Measurements from ENCODE around the gene MGMT. TPM values are rescaled to one million over a fixed set of nuclear protein-coding genes. Genes with fewer than 3 reads are reported as not detected.

Gene MGMT
- total and polyA plus RNA-seq, 7 experiments from 2014 or later, result 17.6 to 37.1 (median 22.0) TPM

GRCh38 chr10:129792864-129793263, 325.8 kb downstream of the MGMT start:
- Mint-ChIP-seq H3K9me3 (peaks cover under 1 to 80% (median 27%) of the 10 kb centered on the region in 11 donors), H3K4me3 (no peak overlapping the region), H3K36me3 (peaks cover 0 to 5% (median 3%) of the 10 kb centered on the region in 5 donors), H3K4me1 (peaks cover 0 to 2% (median 0%) of the 10 kb centered on the region in 7 donors), H3K27ac (no peak overlapping the region), H3K27me3 (no peaks in the 10 kb centered on the region)
- H3K4me1 ChIP-seq (ENCODE audit: control insufficient read depth in 2 of 2, insufficient read depth in 2 of 2, low read length in 2 of 2), result no peaks in the 10 kb centered on the region
- ATAC-seq (no peak), DNase-seq (no peak)
- H3K4me3 ChIP-seq (ENCODE audit: low read length), result no peak overlapping the region
- ChIA-PET POLR2A (no interaction called here), CTCF (no interaction called here)
- H3K27ac ChIP-seq (ENCODE audit: low read depth, low read length), result no peak overlapping the region
- H3K9me3 ChIP-seq (ENCODE audit: control insufficient read depth in 2 of 3, low read length in 3 of 3), result peaks cover 0 to 51% (median 0%) of the 10 kb centered on the region in 3 experiments
- H3K27me3 ChIP-seq (ENCODE audit: control insufficient read depth in 2 of 2, insufficient read depth in 2 of 2, low read length in 2 of 2), result no peaks in the 10 kb centered on the region
- intact Hi-C loops (cut with micrococcal nuclease), result no loop called here
- H3K36me3 ChIP-seq (ENCODE audit: control insufficient read depth in 2 of 3, insufficient read depth in 3 of 3, low read length in 3 of 3), result no peaks in the 10 kb centered on the region

GRCh38 chr10:129793479-129793878, 326.4 kb downstream of the MGMT start:
- Histone ChIP-seq H3K4me3 (ENCODE audit: low read length) (no peak overlapping the region), H3K27me3 (ENCODE audit: control insufficient read depth in 2 of 2, insufficient read depth in 2 of 2, low read length in 2 of 2) (no peaks in the 10 kb centered on the region), H3K4me1 (ENCODE audit: control insufficient read depth in 2 of 2, insufficient read depth in 2 of 2, low read length in 2 of 2) (no peaks in the 10 kb centered on the region), H3K36me3 (ENCODE audit: control insufficient read depth in 2 of 3, insufficient read depth in 3 of 3, low read length in 3 of 3) (no peaks in the 10 kb centered on the region), H3K9me3 (ENCODE audit: control insufficient read depth in 2 of 3, low read length in 3 of 3) (peaks cover 0 to 51% (median 0%) of the 10 kb centered on the region in 3 experiments), H3K27ac (ENCODE audit: low read depth, low read length) (no peak overlapping the region)
- ChIA-PET CTCF (no interaction called here), POLR2A (no interaction called here)
- DNase-seq, result no peak
- intact Hi-C loops (cut with micrococcal nuclease), result no loop called here
- H3K27me3 Mint-ChIP-seq, result no peaks in the 10 kb centered on the region
- peaks cover 0 to 11% (median 3%) of the 10 kb centered on the region in 5 donors for H3K36me3 Mint-ChIP-seq
- peaks cover 0 to 2% (median 0%) of the 10 kb centered on the region in 7 donors for H3K4me1 Mint-ChIP-seq
- H3K4me3 Mint-ChIP-seq, result no peak overlapping the region
- H3K9me3 Mint-ChIP-seq, result peaks cover 6 to 83% (median 29%) of the 10 kb centered on the region in 11 donors
- no peak overlapping the region for H3K27ac Mint-ChIP-seq
- no peak for ATAC-seq

GRCh38 chr10:129793996-129794395, 327.0 kb downstream of the MGMT start:
- Mint-ChIP-seq H3K9me3 (peaks cover 6 to 84% (median 33%) of the 10 kb centered on the region in 11 donors), H3K4me1 (peaks cover 0 to 2% (median 0%) of the 10 kb centered on the region in 7 donors), H3K27me3 (no peaks in the 10 kb centered on the region), H3K36me3 (peaks cover 0 to 12% (median 3%) of the 10 kb centered on the region in 5 donors), H3K4me3 (no peak overlapping the region), H3K27ac (no peak overlapping the region)
- Histone ChIP-seq H3K36me3 (ENCODE audit: control insufficient read depth in 2 of 3, insufficient read depth in 3 of 3, low read length in 3 of 3) (no peaks in the 10 kb centered on the region), H3K27ac (ENCODE audit: low read depth, low read length) (no peak overlapping the region), H3K4me1 (ENCODE audit: control insufficient read depth in 2 of 2, insufficient read depth in 2 of 2, low read length in 2 of 2) (no peaks in the 10 kb centered on the region), H3K9me3 (ENCODE audit: control insufficient read depth in 2 of 3, low read length in 3 of 3) (peaks cover 0 to 51% (median 0%) of the 10 kb centered on the region in 3 experiments), H3K27me3 (ENCODE audit: control insufficient read depth in 2 of 2, insufficient read depth in 2 of 2, low read length in 2 of 2) (no peaks in the 10 kb centered on the region), H3K4me3 (ENCODE audit: low read length) (no peak overlapping the region)
- ChIA-PET CTCF (no interaction called here), POLR2A (no interaction called here)
- DNase-seq, result no peak
- intact Hi-C loops (cut with micrococcal nuclease), result no loop called here
- no peak for ATAC-seq

GRCh38 chr10:129796710-129797420, 329.8 kb downstream of the MGMT start:
- Mint-ChIP-seq H3K27ac (no peak overlapping the region), H3K9me3 (peaks cover 5 to 77% (median 22%) of the 10 kb centered on the region in 11 donors), H3K4me1 (peaks cover 0 to 2% (median 0%) of the 10 kb centered on the region in 7 donors), H3K4me3 (no peak overlapping the region), H3K36me3 (peaks cover 0 to 12% (median 3%) of the 10 kb centered on the region in 5 donors), H3K27me3 (no peaks in the 10 kb centered on the region)
- no peak overlapping the region for H3K27ac ChIP-seq (ENCODE audit: low read depth, low read length)
- POLR2A ChIA-PET, result no interaction called here
- DNase-seq (no peak), ATAC-seq (no peak)
- CTCF ChIA-PET, result interaction anchor here (0.6 kb wide), 1 partner anchor 11 kb away, joined by 3 read pairs; no protein-coding TSS in a partner anchor
- H3K27me3 ChIP-seq (ENCODE audit: control insufficient read depth in 2 of 2, insufficient read depth in 2 of 2, low read length in 2 of 2), result no peaks in the 10 kb centered on the region
- no peak overlapping the region for H3K4me3 ChIP-seq (ENCODE audit: low read length)
- peaks cover 0 to 32% (median 0%) of the 10 kb centered on the region in 3 experiments for H3K9me3 ChIP-seq (ENCODE audit: control insufficient read depth in 2 of 3, low read length in 3 of 3)
- no peaks in the 10 kb centered on the region for H3K36me3 ChIP-seq (ENCODE audit: control insufficient read depth in 2 of 3, insufficient read depth in 3 of 3, low read length in 3 of 3)
- intact Hi-C loops (cut with micrococcal nuclease), result no loop called here
- no peaks in the 10 kb centered on the region for H3K4me1 ChIP-seq (ENCODE audit: control insufficient read depth in 2 of 2, insufficient read depth in 2 of 2, low read length in 2 of 2)

GRCh38 chr10:129799942-129800341, 332.9 kb downstream of the MGMT start:
- H3K27ac Mint-ChIP-seq, result no peak overlapping the region
- peaks cover 3 to 79% (median 32%) of the 10 kb centered on the region in 11 donors for H3K9me3 Mint-ChIP-seq
- POLR2A ChIA-PET, result no interaction called here
- H3K4me1 Mint-ChIP-seq, result peaks cover 0 to 2% (median 0%) of the 10 kb centered on the region in 7 donors
- no peak overlapping the region for H3K27ac ChIP-seq (ENCODE audit: low read depth, low read length)
- CTCF ChIA-PET, result no interaction called here
- peaks cover 0 to 10% (median 3%) of the 10 kb centered on the region in 5 donors for H3K27me3 Mint-ChIP-seq
- intact Hi-C loops (cut with micrococcal nuclease), result no loop called here
- DNase-seq (no peak), ATAC-seq (no peak)
- no peak overlapping the region for H3K4me3 Mint-ChIP-seq
- H3K36me3 ChIP-seq (ENCODE audit: control insufficient read depth in 2 of 3, insufficient read depth in 3 of 3, low read length in 3 of 3), result no peaks in the 10 kb centered on the region
- peaks cover 0 to 16% (median 0%) of the 10 kb centered on the region in 3 experiments for H3K9me3 ChIP-seq (ENCODE audit: control insufficient read depth in 2 of 3, low read length in 3 of 3)
- no peak overlapping the region for H3K4me3 ChIP-seq (ENCODE audit: low read length)
- no peaks in the 10 kb centered on the region for H3K4me1 ChIP-seq (ENCODE audit: control insufficient read depth in 2 of 2, insufficient read depth in 2 of 2, low read length in 2 of 2)
- H3K36me3 Mint-ChIP-seq, result peaks cover 0 to 22% (median 1%) of the 10 kb centered on the region in 5 donors
- no peaks in the 10 kb centered on the region for H3K27me3 ChIP-seq (ENCODE audit: control insufficient read depth in 2 of 2, insufficient read depth in 2 of 2, low read length in 2 of 2)

GRCh38 chr10:129800796-129801340, 333.8 kb downstream of the MGMT start:
- ChIA-PET POLR2A (no interaction called here), CTCF (no interaction called here)
- no peak for ATAC-seq
- no peaks in the 10 kb centered on the region for H3K4me1 ChIP-seq (ENCODE audit: control insufficient read depth in 2 of 2, insufficient read depth in 2 of 2, low read length in 2 of 2)
- Mint-ChIP-seq H3K9me3 (peaks cover 3 to 78% (median 32%) of the 10 kb centered on the region in 11 donors), H3K27me3 (peaks cover 0 to 10% (median 3%) of the 10 kb centered on the region in 5 donors), H3K36me3 (peaks cover 0 to 22% (median 1%) of the 10 kb centered on the region in 5 donors), H3K4me3 (no peak overlapping the region), H3K27ac (no peak overlapping the region), H3K4me1 (no peaks in the 10 kb centered on the region)
- H3K9me3 ChIP-seq (ENCODE audit: control insufficient read depth in 2 of 3, low read length in 3 of 3), result peaks cover 0 to 15% (median 0%) of the 10 kb centered on the region in 3 experiments
- H3K4me3 ChIP-seq (ENCODE audit: low read length), result no peak overlapping the region
- no peaks in the 10 kb centered on the region for H3K27me3 ChIP-seq (ENCODE audit: control insufficient read depth in 2 of 2, insufficient read depth in 2 of 2, low read length in 2 of 2)
- intact Hi-C loops (cut with micrococcal nuclease), result no loop called here
- DNase-seq, result no peak
- H3K27ac ChIP-seq (ENCODE audit: low read depth, low read length), result no peak overlapping the region
- no peaks in the 10 kb centered on the region for H3K36me3 ChIP-seq (ENCODE audit: control insufficient read depth in 2 of 3, insufficient read depth in 3 of 3, low read length in 3 of 3)
